HG02885 (cell line): ENCODE data around the gene MYCN.

Source experiments
- ATAC-seq: cut with Tn5 transposase; IDR thresholded peaks from one replicate; pipeline ENCODE4 v1.9.1; 2021; ENCODE audit warnings: mild to moderate bottlenecking; ENCODE audit not compliant: unreplicated experiment, poor library complexity

MYCN gene

DNA sequence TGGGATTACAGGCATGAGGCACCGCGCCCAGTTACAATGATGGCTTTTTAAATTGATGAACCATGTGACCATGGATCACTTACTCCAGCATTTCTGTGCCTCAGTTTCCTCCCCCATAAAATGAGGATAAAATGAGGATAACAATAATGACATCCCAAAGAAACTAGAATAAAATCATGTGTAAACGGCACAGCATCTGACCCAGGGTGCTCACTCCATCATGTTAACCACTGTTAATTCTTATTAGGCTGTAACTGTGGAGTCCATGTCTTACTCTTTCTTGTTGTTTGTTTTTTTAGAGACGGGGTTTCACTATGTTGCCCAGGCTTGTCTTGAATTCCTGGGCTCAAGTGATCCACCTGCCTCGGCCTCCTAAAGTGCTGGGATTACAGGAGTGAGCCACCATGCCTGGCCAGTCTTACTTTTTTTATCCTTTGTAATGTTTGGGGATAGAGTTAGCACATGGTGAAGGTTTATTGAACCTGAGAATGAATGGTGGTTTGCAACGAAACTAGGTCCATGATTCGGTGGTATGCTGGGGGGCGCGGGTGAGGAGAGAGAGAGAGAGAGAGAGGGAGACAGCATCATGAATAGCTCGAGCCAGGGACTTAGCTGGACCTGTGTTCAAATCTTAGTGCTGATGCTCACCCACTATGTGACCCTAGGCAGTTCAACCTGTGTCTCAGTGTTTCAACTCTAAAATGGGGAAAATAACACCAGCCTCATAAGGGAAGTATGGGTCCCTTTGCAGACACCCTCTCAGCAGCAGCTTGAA, 52.3 kb downstream of the MYCN start:
- no peak for ATAC-seq

DNA sequence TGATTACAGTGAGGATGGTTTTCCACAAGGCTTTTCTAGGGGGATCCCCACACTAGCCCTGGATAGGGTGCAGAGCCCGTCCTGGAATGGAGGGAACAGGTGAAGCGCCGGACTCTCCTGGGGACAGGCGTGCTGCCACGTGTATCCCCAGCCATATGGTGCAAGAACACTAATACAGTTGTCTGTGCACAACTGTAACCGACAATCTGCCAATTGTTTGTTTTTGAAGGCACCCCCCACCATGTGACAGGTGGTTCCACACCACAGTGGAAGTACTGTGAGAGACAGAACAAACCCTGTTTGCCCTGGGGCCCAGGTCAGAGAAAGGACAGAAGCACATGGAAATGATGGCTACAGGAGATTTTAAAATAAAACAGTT, 52.9 kb downstream of the MYCN start:
- ATAC-seq: no peak

DNA sequence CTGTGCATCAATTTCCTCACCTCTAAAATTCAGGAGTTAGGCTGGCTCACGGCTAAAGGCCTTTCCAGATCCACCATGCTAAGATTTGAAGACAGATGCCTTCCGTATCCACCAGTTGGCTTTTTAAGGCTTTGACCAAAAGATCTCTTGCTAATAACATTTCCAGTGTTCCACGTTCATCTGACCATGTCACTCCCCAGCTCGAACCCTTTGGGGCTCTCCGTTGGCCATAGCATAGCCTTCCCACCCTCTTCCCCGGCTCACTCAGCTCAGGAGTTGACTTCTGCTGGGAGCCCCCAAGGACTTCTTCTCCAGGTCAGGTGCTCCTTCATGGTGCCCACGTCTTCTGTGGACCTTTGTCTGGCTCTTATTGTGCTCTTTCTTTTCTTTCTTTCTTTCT, 53.3 kb downstream of the MYCN start:
- ATAC-seq: no peak

DNA sequence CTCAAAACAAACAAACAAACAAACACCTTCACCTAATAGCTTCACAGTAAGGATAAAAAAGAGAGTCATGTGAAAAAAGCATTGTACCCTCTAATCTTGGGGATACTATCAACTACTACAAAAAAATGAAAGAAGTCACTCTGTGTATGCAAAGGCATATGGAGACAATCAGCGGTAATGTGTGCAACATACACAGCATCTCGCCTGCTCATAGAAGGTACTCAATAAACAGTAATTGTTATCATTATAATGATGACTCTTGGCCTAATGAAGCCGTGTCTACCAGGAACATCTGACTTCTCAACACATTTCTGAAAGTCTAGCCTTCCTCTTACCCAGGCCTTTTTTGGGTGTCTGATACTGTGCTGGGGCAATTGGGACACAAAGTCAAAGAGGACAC, 55.3 kb downstream of the MYCN start:
- no peak for ATAC-seq
